HepG2 (cell line): Measurements from ENCODE around the gene UBR3.

ENCODE experiments used
- CAMTA2 ChIP-seq: sonication (generic); formaldehyde crosslinking; IDR thresholded peaks from 2 replicates; pipeline ENCODE4 v1.4.0; 2020; ENCODE audit warnings: mild to moderate bottlenecking, missing genetic modification reagents, borderline replicate concordance
- ELF1 ChIP-seq: sonication (generic); formaldehyde crosslinking; IDR thresholded peaks from 2 replicates; pipeline ENCODE4 v1.4.0; 2020; ENCODE audit warnings: missing genetic modification reagents
- JUN ChIP-seq: sonication (generic); formaldehyde crosslinking; IDR thresholded peaks from 2 replicates; pipeline ENCODE4 v1.4.0; 2020; ENCODE audit warnings: mild to moderate bottlenecking, missing genetic modification reagents
- POLR2A ChIP-seq, 2 experiments: IDR thresholded peaks; 2 replicates each; pipeline ENCODE4 v1.6.1; 2011; ENCODE audit warnings: low read depth in 2 of 2, low read length in 2 of 2, mild to moderate bottlenecking in 1 of 2, moderate library complexity in 1 of 2; ENCODE audit not compliant: insufficient read depth in 1 of 2
- ZFP36 ChIP-seq: fragments of 150-350 bp; IDR thresholded peaks from 2 replicates; pipeline ENCODE4 v1.6.1; 2018; ENCODE audit warnings: borderline replicate concordance, low read length, low read depth; ENCODE audit not compliant: partially characterized antibody
- ZNF136 ChIP-seq: sonication (generic); formaldehyde crosslinking; IDR thresholded peaks from 2 replicates; pipeline ENCODE4 v1.8.1; 2022; ENCODE audit warnings: low read depth, mild to moderate bottlenecking, moderate library complexity, missing genetic modification reagents
- TF ChIP-seq, protein P1 (sequence below): sonication (generic); formaldehyde crosslinking; IDR thresholded peaks from 2 replicates; pipeline ENCODE4 v1.4.0; 2020; ENCODE audit warnings: missing genetic modification reagents
- TF ChIP-seq, protein P2 (sequence below): sonication (generic); formaldehyde crosslinking; IDR thresholded peaks from 2 replicates; pipeline ENCODE4 v1.9.0; 2021; ENCODE audit warnings: missing genetic modification reagents, borderline replicate concordance
- TF ChIP-seq, protein P3 (sequence below): sonication (generic); formaldehyde crosslinking; IDR thresholded peaks from 2 replicates; pipeline ENCODE4 v1.4.0; 2020; ENCODE audit warnings: missing genetic modification reagents
- TF ChIP-seq, protein P4 (sequence below): sonication (generic); formaldehyde crosslinking; IDR thresholded peaks from 2 replicates; pipeline ENCODE4 v1.4.0; 2020; ENCODE audit warnings: missing genetic modification reagents, borderline replicate concordance
- TF ChIP-seq, protein P5 (sequence below): sonication (generic); formaldehyde crosslinking; IDR thresholded peaks from 2 replicates; pipeline ENCODE4 v1.4.0; 2020; ENCODE audit warnings: missing genetic modification reagents

DNA sequence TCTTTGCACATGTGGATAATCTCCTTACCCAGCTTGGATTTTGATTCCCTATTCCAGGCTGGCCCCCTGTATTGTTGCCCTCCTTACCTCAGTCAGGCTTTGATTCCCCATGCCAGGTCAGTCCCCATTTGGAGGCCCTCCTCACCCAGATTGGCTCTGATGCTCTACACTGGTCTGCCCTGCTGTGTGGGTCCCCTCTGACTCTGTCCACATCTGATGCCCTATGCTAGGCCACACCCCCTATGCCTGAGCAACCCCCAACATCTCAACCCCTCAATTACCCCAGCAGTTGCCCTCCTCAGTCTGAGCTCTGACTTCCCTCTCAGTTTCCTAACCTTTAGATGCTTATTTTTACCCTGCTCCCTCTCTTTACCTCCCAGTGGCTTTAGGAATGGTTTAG, 89.4 kb downstream of the UBR3 start:
- TF ChIP-seq ZFP36 (no peak), JUN (CRISPR knock-in tag) (no peak), ELF1 (CRISPR knock-in tag) (no peak), POLR2A (IDR thresholded peaks at IDR 0.05; ENCODE audit: insufficient read depth in 1 of 2, low read depth in 2 of 2, low read length in 2 of 2) (no peak), CAMTA2 (CRISPR knock-in tag) (no peak), ZNF136 (CRISPR knock-in tag) (no peak)
- TF ChIP-seq, protein P1, sequence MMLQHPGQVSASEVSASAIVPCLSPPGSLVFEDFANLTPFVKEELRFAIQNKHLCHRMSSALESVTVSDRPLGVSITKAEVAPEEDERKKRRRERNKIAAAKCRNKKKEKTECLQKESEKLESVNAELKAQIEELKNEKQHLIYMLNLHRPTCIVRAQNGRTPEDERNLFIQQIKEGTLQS (CRISPR knock-in tag), result no peak
- TF ChIP-seq, protein P2, sequence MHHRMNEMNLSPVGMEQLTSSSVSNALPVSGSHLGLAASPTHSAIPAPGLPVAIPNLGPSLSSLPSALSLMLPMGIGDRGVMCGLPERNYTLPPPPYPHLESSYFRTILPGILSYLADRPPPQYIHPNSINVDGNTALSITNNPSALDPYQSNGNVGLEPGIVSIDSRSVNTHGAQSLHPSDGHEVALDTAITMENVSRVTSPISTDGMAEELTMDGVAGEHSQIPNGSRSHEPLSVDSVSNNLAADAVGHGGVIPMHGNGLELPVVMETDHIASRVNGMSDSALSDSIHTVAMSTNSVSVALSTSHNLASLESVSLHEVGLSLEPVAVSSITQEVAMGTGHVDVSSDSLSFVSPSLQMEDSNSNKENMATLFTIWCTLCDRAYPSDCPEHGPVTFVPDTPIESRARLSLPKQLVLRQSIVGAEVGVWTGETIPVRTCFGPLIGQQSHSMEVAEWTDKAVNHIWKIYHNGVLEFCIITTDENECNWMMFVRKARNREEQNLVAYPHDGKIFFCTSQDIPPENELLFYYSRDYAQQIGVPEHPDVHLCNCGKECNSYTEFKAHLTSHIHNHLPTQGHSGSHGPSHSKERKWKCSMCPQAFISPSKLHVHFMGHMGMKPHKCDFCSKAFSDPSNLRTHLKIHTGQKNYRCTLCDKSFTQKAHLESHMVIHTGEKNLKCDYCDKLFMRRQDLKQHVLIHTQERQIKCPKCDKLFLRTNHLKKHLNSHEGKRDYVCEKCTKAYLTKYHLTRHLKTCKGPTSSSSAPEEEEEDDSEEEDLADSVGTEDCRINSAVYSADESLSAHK (CRISPR knock-in tag), result no peak
- TF ChIP-seq, protein P3, sequence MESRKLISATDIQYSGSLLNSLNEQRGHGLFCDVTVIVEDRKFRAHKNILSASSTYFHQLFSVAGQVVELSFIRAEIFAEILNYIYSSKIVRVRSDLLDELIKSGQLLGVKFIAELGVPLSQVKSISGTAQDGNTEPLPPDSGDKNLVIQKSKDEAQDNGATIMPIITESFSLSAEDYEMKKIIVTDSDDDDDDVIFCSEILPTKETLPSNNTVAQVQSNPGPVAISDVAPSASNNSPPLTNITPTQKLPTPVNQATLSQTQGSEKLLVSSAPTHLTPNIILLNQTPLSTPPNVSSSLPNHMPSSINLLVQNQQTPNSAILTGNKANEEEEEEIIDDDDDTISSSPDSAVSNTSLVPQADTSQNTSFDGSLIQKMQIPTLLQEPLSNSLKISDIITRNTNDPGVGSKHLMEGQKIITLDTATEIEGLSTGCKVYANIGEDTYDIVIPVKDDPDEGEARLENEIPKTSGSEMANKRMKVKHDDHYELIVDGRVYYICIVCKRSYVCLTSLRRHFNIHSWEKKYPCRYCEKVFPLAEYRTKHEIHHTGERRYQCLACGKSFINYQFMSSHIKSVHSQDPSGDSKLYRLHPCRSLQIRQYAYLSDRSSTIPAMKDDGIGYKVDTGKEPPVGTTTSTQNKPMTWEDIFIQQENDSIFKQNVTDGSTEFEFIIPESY (CRISPR knock-in tag), result no peak
- TF ChIP-seq, protein P4, sequence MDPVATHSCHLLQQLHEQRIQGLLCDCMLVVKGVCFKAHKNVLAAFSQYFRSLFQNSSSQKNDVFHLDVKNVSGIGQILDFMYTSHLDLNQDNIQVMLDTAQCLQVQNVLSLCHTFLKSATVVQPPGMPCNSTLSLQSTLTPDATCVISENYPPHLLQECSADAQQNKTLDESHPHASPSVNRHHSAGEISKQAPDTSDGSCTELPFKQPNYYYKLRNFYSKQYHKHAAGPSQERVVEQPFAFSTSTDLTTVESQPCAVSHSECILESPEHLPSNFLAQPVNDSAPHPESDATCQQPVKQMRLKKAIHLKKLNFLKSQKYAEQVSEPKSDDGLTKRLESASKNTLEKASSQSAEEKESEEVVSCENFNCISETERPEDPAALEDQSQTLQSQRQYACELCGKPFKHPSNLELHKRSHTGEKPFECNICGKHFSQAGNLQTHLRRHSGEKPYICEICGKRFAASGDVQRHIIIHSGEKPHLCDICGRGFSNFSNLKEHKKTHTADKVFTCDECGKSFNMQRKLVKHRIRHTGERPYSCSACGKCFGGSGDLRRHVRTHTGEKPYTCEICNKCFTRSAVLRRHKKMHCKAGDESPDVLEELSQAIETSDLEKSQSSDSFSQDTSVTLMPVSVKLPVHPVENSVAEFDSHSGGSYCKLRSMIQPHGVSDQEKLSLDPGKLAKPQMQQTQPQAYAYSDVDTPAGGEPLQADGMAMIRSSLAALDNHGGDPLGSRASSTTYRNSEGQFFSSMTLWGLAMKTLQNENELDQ (CRISPR knock-in tag), result no peak
- TF ChIP-seq, protein P5, sequence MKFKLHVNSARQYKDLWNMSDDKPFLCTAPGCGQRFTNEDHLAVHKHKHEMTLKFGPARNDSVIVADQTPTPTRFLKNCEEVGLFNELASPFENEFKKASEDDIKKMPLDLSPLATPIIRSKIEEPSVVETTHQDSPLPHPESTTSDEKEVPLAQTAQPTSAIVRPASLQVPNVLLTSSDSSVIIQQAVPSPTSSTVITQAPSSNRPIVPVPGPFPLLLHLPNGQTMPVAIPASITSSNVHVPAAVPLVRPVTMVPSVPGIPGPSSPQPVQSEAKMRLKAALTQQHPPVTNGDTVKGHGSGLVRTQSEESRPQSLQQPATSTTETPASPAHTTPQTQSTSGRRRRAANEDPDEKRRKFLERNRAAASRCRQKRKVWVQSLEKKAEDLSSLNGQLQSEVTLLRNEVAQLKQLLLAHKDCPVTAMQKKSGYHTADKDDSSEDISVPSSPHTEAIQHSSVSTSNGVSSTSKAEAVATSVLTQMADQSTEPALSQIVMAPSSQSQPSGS (CRISPR knock-in tag), result no peak
